Left ventricle myocardium inferior (tissue), 1 donor: ENCODE measurements around the gene DNAJB12. TPM values are rescaled to one million over a fixed set of nuclear protein-coding genes. Genes with fewer than 3 reads are reported as not detected.
"Not testable (repeated sequence)": the region's sequence is repeated elsewhere in the genome, so short reads cannot be mapped to it uniquely, and the experiment has no call there.

ENCODE experiments used
- DNase-seq: peaks from one replicate; pipeline ENCODE4 v3.0.0-alpha.2; 2020
- H3K27ac ChIP-seq: fragments of 200-600 bp; replicated peaks from 2 replicates; pipeline ENCODE4 v1.8.0; 2021
- H3K27me3 ChIP-seq: fragments of 200-600 bp; 2 replicates; pipeline ENCODE4 v1.8.0; 2021; ENCODE audit warnings: low read depth
- H3K36me3 ChIP-seq: fragments of 200-600 bp; 2 replicates; pipeline ENCODE4 v1.8.0; 2021
- H3K4me1 ChIP-seq: fragments of 200-600 bp; 2 replicates; pipeline ENCODE4 v1.8.0; 2021
- H3K4me3 ChIP-seq: fragments of 200-600 bp; 2 replicates; pipeline ENCODE4 v1.8.0; 2021; ENCODE audit warnings: mild to moderate bottlenecking, moderate library complexity
- H3K9me3 ChIP-seq: fragments of 200-600 bp; replicated peaks from 2 replicates; pipeline ENCODE4 v1.8.0; 2021
- CTCF ChIP-seq: fragments of 200-600 bp; IDR thresholded peaks from 2 replicates; pipeline ENCODE4 v1.8.0; 2021; ENCODE audit warnings: antibody characterized with exemption, mild to moderate bottlenecking, borderline replicate concordance
- intact Hi-C: fragments of 100-400 bp; cut with micrococcal nuclease; formaldehyde crosslinking; loops from one replicate; pipeline ENCODE4 v1.11.0; 2022
- total RNA-seq: library from RNA; stranded (reverse); fragmentation: NEBNext Ultra II Directional; extraction: Animal tissue kit (Norgen Biotek cat#: 25700); gene quantifications from one replicate; pipeline ENCODE4 v1.2.1, GENCODE V29; 2021
- donor health status: DM: no; HTN: yes; CAD: no; lungs with severe emphysema.

Gene DNAJB12
- total RNA-seq, 1 donor from 2014 or later: 25.6 TPM

DNA sequence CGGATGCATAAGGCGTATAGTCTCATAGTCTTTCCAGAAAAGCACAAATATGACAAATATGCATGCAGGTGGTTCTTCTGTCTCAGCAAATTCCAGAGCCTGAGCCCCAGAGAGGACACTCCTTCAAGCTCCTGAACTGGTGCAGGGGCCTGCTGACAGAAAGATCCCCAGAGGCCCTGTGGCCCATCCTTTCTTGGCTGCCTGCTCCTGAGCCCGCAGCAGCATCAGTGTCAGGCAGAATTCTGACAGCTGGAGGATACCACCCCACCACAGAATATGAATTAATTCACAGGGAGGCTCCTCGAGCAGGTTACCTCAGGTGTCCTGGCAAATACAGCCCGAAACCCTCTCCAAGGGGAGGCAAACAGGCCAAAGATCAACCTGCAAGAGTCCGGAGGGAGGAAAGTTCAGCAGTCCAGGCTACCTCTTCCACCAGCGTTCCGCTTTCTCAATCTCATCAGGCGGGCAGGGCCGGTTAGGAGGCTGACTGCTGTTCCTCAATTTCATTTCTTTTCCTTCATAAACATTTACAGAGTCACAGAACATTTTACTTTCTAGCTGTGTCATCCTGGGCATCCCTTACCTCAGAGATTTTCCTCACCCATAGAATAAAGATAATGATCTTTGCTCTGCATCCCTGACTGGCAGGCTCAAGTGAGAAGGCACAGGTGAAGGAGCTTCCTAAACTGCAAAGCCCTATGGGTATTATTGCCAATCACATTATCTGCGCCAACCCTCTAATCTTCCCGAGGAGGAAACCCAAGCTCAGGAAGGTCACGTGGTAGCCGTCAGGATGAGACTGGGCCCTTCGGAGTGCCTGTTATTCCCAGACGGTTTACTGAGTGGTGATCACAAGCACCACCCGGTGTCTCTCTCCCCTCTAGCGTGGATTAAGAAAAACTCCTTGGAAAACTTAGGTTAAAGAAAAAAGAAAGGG lies 1.4 kb downstream of the DNAJB12 start:
- no peaks in the 10 kb centered on the region for H3K27me3 ChIP-seq
- H3K9me3 ChIP-seq: no peaks in the 10 kb centered on the region
- H3K4me3 ChIP-seq: peak overlapping the region; percentile 82
- no peak for DNase-seq
- peak overlapping the region; percentile 96 for H3K27ac ChIP-seq
- intact Hi-C loops: no loop called here
- H3K4me1 ChIP-seq: peaks cover 46% of the 10 kb centered on the region
- peaks cover 25% of the 10 kb centered on the region for H3K36me3 ChIP-seq
- TF ChIP-seq CTCF: no peak

GRCh38 chr10:72351479-72351878 lies 3.2 kb downstream of the DNAJB12 start:
- intact Hi-C loops: no loop called here
- Histone ChIP-seq H3K27me3 (no peaks in the 10 kb centered on the region), H3K36me3 (peaks cover 36% of the 10 kb centered on the region), H3K27ac (no peak overlapping the region), H3K9me3 (no peaks in the 10 kb centered on the region), H3K4me1 (peaks cover 46% of the 10 kb centered on the region), H3K4me3 (no peak overlapping the region)
- no peak for DNase-seq
- no peak for TF ChIP-seq CTCF

DNA sequence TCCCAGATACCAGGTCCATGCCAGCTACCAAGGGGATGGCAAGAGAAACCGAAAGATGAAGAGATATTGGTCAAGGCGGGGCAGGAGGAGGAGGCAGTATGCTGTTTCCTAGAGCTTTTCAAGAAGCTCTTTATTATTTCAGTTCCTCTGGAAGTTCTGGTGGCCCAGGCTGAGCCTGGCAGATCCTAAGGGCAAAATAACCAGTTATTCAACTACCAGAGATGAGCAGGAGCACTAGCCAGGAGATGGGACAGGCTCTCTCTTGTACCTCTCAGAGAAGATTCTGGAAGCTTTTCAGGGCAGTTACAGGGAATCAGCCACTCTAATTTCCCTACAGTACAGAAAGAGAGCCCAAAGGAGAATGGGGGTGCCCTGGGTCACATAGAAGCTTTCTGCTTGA lies 5.3 kb downstream of the DNAJB12 start:
- Histone ChIP-seq H3K4me3 (no peak overlapping the region), H3K27ac (no peak overlapping the region), H3K36me3 (peaks cover 36% of the 10 kb centered on the region), H3K27me3 (no peaks in the 10 kb centered on the region), H3K9me3 (no peaks in the 10 kb centered on the region), H3K4me1 (peaks cover 40% of the 10 kb centered on the region)
- no peak for TF ChIP-seq CTCF
- no peak for DNase-seq
- intact Hi-C loops: no loop called here

GRCh38 chr10:72348282-72348681 lies 6.4 kb downstream of the DNAJB12 start:
- H3K27me3 ChIP-seq: no peaks in the 10 kb centered on the region
- no peaks in the 10 kb centered on the region for H3K9me3 ChIP-seq
- intact Hi-C loops: no loop called here
- no peak overlapping the region for H3K4me3 ChIP-seq
- no peak for TF ChIP-seq CTCF
- no peak overlapping the region for H3K27ac ChIP-seq
- DNase-seq: no peak
- peaks cover 28% of the 10 kb centered on the region for H3K4me1 ChIP-seq
- H3K36me3 ChIP-seq: peaks cover 46% of the 10 kb centered on the region

DNA sequence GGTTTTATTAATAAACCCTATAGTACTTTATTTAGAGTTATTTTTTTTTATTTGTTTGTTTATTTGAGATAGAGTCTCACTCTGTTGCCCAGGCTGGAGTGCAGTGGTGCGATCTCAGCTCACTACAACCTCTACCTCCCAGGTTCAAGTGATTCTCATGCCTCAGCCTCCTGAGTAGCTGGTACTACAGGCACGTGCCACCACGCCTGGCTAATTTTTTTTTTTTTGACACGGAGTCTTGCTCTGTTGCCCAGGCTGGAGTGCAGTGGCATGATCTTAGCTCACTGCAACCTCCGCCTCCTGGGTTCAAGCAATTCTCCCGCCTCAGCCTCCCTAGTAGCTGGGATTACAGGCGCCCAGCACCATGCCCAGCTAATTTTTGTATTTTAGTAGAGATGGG lies 8.6 kb downstream of the DNAJB12 start:
- peaks cover 61% of the 10 kb centered on the region for H3K36me3 ChIP-seq

DNA sequence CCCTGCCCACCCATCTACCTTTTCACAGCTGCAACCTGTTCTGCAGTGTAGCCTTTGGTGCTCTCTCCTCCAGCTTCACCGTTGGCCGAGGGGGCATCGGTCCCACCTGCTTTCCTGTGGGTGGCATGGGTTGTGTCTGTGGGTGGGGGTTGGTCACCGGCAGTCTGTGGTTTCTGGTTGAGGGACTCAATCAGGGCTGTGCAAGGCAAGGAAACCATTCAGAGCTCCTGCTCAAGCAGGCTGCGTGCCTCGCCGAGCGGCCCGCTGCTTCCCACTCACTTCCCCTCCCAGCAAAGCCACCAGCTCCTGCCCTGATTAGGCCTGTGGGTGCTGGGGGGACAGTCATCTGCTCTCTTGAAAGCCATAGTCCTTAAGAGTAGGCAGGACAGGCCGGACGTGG lies 9.8 kb downstream of the DNAJB12 start:
- H3K27ac ChIP-seq: no peak overlapping the region
- H3K4me3 ChIP-seq: no peak overlapping the region
- TF ChIP-seq CTCF: no peak
- H3K27me3 ChIP-seq: no peaks in the 10 kb centered on the region
- peaks cover 71% of the 10 kb centered on the region for H3K36me3 ChIP-seq
- peaks cover 13% of the 10 kb centered on the region for H3K4me1 ChIP-seq
- intact Hi-C loops: no loop called here
- no peaks in the 10 kb centered on the region for H3K9me3 ChIP-seq
- no peak for DNase-seq

More for the DNA sequence above, 8.6 kb downstream of the DNAJB12 start:
- H3K9me3 ChIP-seq, intact Hi-C loops, DNase-seq, H3K27ac ChIP-seq, H3K27me3 ChIP-seq, H3K4me3 ChIP-seq: not testable (repeated sequence)
- peaks cover 11% of the 10 kb centered on the region for H3K4me1 ChIP-seq
